ENCODE data around the gene SLC35F2.

SLC35F2 gene

GRCh38 chr11:107751082-107751481 lies 107.5 kb downstream of the SLC35F2 start:
- TF ChIP-seq CTCF (conservative IDR thresholded peaks at IDR 0.05; ENCODE audit: low read length): no peak
- H3K4me3 ChIP-seq (ENCODE audit: low read length): no peak overlapping the region
- no peak for DNase-seq (ENCODE audit: low read depth)

- TF ChIP-seq CTCF (conservative IDR thresholded peaks at IDR 0.05; ENCODE audit: low read length): no peak
- H3K4me3 ChIP-seq (ENCODE audit: low read length): no peak overlapping the region
- no peak for DNase-seq (ENCODE audit: low read depth)
Observed at GRCh38 chr11:107750313-107750712, 108.3 kb downstream of the SLC35F2 start.

GRCh38 chr11:107747622-107748021 lies 111.0 kb downstream of the SLC35F2 start:
- no peak for DNase-seq (ENCODE audit: low read depth)
- no peak overlapping the region for H3K4me3 ChIP-seq (ENCODE audit: low read length)
- TF ChIP-seq CTCF (conservative IDR thresholded peaks at IDR 0.05; ENCODE audit: low read length): no peak

- no peak for DNase-seq (ENCODE audit: low read depth)
- H3K4me3 ChIP-seq (ENCODE audit: low read length): no peak overlapping the region
- TF ChIP-seq CTCF (conservative IDR thresholded peaks at IDR 0.05; ENCODE audit: low read length): no peak
Observed at GRCh38 chr11:107744736-107745135, 113.9 kb downstream of the SLC35F2 start.

- H3K4me3 ChIP-seq (ENCODE audit: low read length): no peak overlapping the region
- TF ChIP-seq CTCF (conservative IDR thresholded peaks at IDR 0.05; ENCODE audit: low read length): no peak
- no peak for DNase-seq (ENCODE audit: low read depth)
Observed at GRCh38 chr11:107743191-107743590, 115.4 kb downstream of the SLC35F2 start.

GRCh38 chr11:107741044-107741823 lies 117.4 kb downstream of the SLC35F2 start:
- H3K4me3 ChIP-seq (ENCODE audit: low read length): no peak overlapping the region
- TF ChIP-seq CTCF (conservative IDR thresholded peaks at IDR 0.05; ENCODE audit: low read length): peak; percentile 54
- peak; percentile 13 for DNase-seq (ENCODE audit: low read depth)

Data from AG10803 (cell line).